Tibial artery (tissue), 4 donors: ENCODE data around the gene HNRNPA2B1.
"Not testable (repeated sequence)": the region's sequence is repeated elsewhere in the genome, so short reads cannot be mapped to it uniquely, and the experiment has no call there.

Source experiments
- DNase-seq, 2 donors: peaks; one replicate each; pipeline ENCODE4 v3.0.0-alpha.2; 2019
- H3K27ac ChIP-seq, 2 donors: fragments of 200-600 bp; sonication (generic) in 1 of 2; 1 replicate in 1 of 2; 2 replicates in 1 of 2; pipeline ENCODE4 v1.5.1; 2018 to 2019; ENCODE audit warnings: mild to moderate bottlenecking in 1 of 2
- H3K27me3 ChIP-seq, 2 donors: fragments of 200-600 bp; sonication (generic) in 1 of 2; one replicate each; pipeline versions ENCODE4 v1.5.1 to v1.6.0; 2016 to 2019
- H3K36me3 ChIP-seq, 3 donors: fragments of 200-600 bp; sonication (generic) in 2 of 3; one replicate each; pipeline ENCODE4 v1.5.1; 2016 to 2019; ENCODE audit warnings: mild to moderate bottlenecking in 2 of 3
- H3K4me1 ChIP-seq, 4 donors: fragments of 200-600 bp; sonication (generic) in 2 of 4; 1 replicate in 3 of 4; 2 replicates in 1 of 4; pipeline ENCODE4 v1.5.1; 2016 to 2019
- H3K4me3 ChIP-seq, 2 donors: fragments of 200-600 bp; sonication (generic) in 1 of 2; 1 replicate in 1 of 2; 2 replicates in 1 of 2; pipeline ENCODE4 v1.5.1; 2018 to 2019; ENCODE audit warnings: mild to moderate bottlenecking in 2 of 2
- H3K9me3 ChIP-seq, 3 donors: fragments of 200-600 bp; sonication (generic) in 1 of 3; one replicate each; pipeline ENCODE4 v1.5.1; 2016 to 2019
- intact Hi-C: fragments of 100-400 bp; cut with DNase I; formaldehyde crosslinking; loops from one replicate; pipeline ENCODE4 v1.15.0; 2023; ENCODE audit warnings: low total_unique reads
- TF ChIP-seq, protein P1 (sequence below), 2 experiments: fragments of 200-600 bp in 1 of 2; fragments of 450-650 bp in 1 of 2; IDR thresholded peaks; one replicate each; pipeline ENCODE4 v1.5.1; 2017 to 2019; ENCODE audit warnings: antibody characterized with exemption in 2 of 2, mild to moderate bottlenecking in 1 of 2, moderate library complexity in 1 of 2

The HNRNPA2B1 gene

GRCh38 chr7:26151096-26151495, 49.5 kb downstream of the HNRNPA2B1 start:
- Histone ChIP-seq H3K27ac (no peak overlapping the region), H3K4me1 (peaks cover 0 to 16% (median 10%) of the 10 kb centered on the region in 4 donors), H3K4me3 (no peak overlapping the region), H3K27me3 (peaks cover 0 to 44% of the 10 kb centered on the region in 2 donors), H3K9me3 (no peaks in the 10 kb centered on the region), H3K36me3 (no peaks in the 10 kb centered on the region)
- TF ChIP-seq, protein P1, sequence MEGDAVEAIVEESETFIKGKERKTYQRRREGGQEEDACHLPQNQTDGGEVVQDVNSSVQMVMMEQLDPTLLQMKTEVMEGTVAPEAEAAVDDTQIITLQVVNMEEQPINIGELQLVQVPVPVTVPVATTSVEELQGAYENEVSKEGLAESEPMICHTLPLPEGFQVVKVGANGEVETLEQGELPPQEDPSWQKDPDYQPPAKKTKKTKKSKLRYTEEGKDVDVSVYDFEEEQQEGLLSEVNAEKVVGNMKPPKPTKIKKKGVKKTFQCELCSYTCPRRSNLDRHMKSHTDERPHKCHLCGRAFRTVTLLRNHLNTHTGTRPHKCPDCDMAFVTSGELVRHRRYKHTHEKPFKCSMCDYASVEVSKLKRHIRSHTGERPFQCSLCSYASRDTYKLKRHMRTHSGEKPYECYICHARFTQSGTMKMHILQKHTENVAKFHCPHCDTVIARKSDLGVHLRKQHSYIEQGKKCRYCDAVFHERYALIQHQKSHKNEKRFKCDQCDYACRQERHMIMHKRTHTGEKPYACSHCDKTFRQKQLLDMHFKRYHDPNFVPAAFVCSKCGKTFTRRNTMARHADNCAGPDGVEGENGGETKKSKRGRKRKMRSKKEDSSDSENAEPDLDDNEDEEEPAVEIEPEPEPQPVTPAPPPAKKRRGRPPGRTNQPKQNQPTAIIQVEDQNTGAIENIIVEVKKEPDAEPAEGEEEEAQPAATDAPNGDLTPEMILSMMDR (IDR thresholded peaks at IDR 0.05): no peak
- no peak for DNase-seq
- intact Hi-C loops: no loop called here

DNA sequence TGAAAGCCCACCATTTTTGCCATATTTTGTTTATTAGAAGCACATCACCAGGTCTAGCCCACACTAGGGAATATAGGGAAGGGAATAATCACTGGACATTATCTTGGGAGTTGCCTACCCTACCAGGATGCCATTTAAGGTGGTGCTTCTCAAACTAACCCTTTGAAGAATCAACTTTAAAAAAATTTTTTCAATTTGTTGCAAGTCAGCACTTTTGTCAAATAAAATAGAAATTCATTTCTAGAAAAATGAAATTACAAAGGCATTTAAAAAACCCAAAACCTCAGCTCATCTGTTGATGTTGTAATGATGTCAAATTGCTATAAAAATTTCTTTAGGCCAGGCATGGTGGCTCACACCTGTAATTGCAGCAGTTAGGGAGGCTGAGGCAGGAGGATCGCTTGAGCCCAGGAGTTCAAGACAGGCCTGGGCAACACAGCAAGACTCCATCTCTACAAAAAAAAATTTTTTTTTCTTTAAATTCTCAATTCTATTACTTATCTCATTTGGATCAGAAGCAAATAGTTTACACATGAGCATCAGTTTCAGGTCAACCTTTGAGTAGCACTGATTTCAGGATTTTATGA, 51.1 kb downstream of the HNRNPA2B1 start:
- Histone ChIP-seq H3K9me3 (no peaks in the 10 kb centered on the region), H3K4me1 (peaks cover 0 to 16% (median 10%) of the 10 kb centered on the region in 4 donors), H3K4me3 (no peak overlapping the region), H3K27ac (no peak overlapping the region), H3K27me3 (peaks cover 0 to 38% of the 10 kb centered on the region in 2 donors), H3K36me3 (no peaks in the 10 kb centered on the region)
- TF ChIP-seq, protein P1 (IDR thresholded peaks at IDR 0.05): no peak
- intact Hi-C loops: loop anchor here (10.0 kb wide), 1 partner anchor 1285 kb away; no protein-coding TSS in a partner anchor
- no peak for DNase-seq

DNA sequence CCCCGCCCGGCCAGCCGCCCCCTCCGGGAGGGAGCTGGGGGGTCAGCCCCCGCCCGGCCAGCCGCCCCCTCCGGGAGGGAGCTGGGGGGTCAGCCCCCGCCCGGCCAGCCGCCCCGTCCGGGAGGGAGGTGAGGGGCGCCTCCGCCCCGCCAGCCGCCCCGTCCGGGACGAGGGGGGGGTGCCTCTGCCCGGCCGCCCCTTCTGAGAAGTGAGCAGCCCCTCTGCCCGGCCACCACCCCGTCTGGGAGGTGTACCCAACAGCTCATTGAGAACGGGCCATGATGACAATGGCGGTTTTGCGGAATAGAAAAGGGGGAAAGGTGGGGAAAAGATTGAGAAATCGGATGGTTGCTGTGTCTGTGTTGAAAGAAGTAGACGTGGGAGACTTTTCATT, 52.2 kb downstream of the HNRNPA2B1 start:
- Histone ChIP-seq H3K27me3 (peaks cover 0 to 27% of the 10 kb centered on the region in 2 donors), H3K4me1 (peaks cover 0 to 18% (median 11%) of the 10 kb centered on the region in 4 donors)
- not testable (repeated sequence) for H3K36me3 ChIP-seq, DNase-seq, H3K9me3 ChIP-seq, H3K27ac ChIP-seq, H3K4me3 ChIP-seq
- intact Hi-C loops: loop anchor here (10.0 kb wide), 1 partner anchor 1286 kb away; no protein-coding TSS in a partner anchor

DNA sequence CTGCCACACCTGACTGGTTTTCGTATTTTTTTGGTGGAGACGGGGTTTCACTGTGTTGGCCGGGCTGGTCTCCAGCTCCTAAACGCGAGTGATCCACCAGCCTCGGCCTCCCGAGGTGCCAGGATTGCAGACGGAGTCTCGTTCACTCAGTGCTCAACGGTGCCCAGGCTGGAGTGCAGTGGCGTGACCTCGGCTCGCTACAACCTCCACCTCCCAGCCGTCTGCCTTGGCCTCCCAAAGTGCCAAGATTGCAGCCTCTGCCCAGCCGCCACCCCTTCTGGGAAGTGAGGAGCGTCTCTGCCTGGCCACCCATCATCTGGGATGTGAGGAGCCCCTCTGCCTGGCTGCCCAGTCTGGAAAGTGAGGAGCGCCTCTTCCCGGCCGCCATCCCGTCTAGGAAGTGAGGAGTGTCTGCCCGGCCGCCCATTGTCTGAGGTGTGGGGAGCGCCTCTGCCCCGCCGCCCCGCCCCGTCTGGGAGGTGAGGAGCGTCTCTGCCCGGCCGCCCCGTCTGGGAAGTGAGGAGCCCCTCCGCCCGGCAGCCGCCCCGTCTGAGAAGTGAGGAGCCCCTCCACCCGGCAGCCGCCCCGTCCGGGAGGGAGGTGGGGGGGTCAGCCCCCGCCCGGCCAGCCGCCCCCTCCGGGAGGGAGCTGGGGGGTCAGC, 52.8 kb downstream of the HNRNPA2B1 start:
- H3K27ac ChIP-seq, H3K4me3 ChIP-seq, H3K9me3 ChIP-seq, H3K36me3 ChIP-seq, DNase-seq: not testable (repeated sequence)
- intact Hi-C loops: loop anchor here (10.0 kb wide), 1 partner anchor 1287 kb away; no protein-coding TSS in a partner anchor
- Histone ChIP-seq H3K27me3 (peaks cover 0 to 22% of the 10 kb centered on the region in 2 donors), H3K4me1 (peaks cover 0 to 17% (median 9%) of the 10 kb centered on the region in 4 donors)

GRCh38 chr7:26147030-26147429, 53.5 kb downstream of the HNRNPA2B1 start:
- no peaks in the 10 kb centered on the region for H3K9me3 ChIP-seq
- H3K27ac ChIP-seq: no peak overlapping the region
- H3K4me1 ChIP-seq: peaks cover 0 to 9% (median 3%) of the 10 kb centered on the region in 4 donors
- no peak overlapping the region for H3K4me3 ChIP-seq
- H3K27me3 ChIP-seq: peaks cover 0 to 14% of the 10 kb centered on the region in 2 donors
- no peaks in the 10 kb centered on the region for H3K36me3 ChIP-seq
- TF ChIP-seq, protein P1 (IDR thresholded peaks at IDR 0.05): no peak
- DNase-seq: no peak
- intact Hi-C loops: loop anchor here (10.0 kb wide), 1 partner anchor 1288 kb away; no protein-coding TSS in a partner anchor

DNA sequence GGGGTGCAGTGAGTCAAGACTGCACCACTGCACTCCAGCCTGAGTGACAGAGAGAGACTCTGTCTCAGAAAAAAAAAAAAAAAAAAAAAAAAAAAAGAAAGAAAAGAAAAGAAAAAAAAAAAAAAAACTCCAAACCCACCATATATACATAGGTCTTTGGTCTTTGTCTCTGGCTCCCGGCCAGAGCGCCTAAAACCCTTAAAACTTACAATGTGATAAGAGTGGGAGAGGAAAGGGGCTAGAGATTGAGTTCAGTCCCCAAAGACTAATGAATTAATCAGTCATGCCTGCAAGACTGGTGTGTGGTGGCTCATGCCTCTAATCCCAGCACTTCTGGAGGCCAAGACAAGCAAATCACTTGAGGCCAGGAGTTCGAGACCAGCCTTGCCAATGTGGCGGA, 55.3 kb downstream of the HNRNPA2B1 start:
- H3K27ac ChIP-seq: no peak overlapping the region
- no peak overlapping the region for H3K4me3 ChIP-seq
- no peak for DNase-seq
- TF ChIP-seq, protein P1 (IDR thresholded peaks at IDR 0.05): no peak
- H3K36me3 ChIP-seq: no peaks in the 10 kb centered on the region
- H3K27me3 ChIP-seq: no peaks in the 10 kb centered on the region
- no peaks in the 10 kb centered on the region for H3K9me3 ChIP-seq
- intact Hi-C loops: loop anchor here (10.0 kb wide), 1 partner anchor 1290 kb away; no protein-coding TSS in a partner anchor
- H3K4me1 ChIP-seq: peaks cover 0 to 5% (median 0%) of the 10 kb centered on the region in 4 donors
